Dendritic cell treated with granulocyte-macrophage colony-stimulating factor and Interleukin-4, amounts not matched to agents 40 ng/mL and 50 ng/mL, for 4 days (primary cell): Measurements from ENCODE around the gene AFF1.
"Not testable (repeated sequence)": the region's sequence is repeated elsewhere in the genome, so short reads cannot be mapped to it uniquely, and the experiment has no call there.

ENCODE experiments used
- H3K27ac Mint-ChIP-seq: one replicate; pipeline ENCODE4 v1.8.0; 2022; ENCODE audit warnings: mild to moderate bottlenecking, mixed read lengths
- H3K27me3 Mint-ChIP-seq: one replicate; pipeline ENCODE4 v1.8.0; 2022; ENCODE audit warnings: mild to moderate bottlenecking, mixed read lengths
- H3K36me3 Mint-ChIP-seq: one replicate; pipeline ENCODE4 v1.8.0; 2022; ENCODE audit warnings: low read depth, mixed read lengths
- H3K4me1 Mint-ChIP-seq: one replicate; pipeline ENCODE4 v1.8.0; 2022; ENCODE audit warnings: low read depth, mixed read lengths
- H3K4me3 Mint-ChIP-seq: one replicate; pipeline ENCODE4 v1.8.0; 2022; ENCODE audit warnings: mild to moderate bottlenecking, moderate library complexity, mixed read lengths
- H3K9me3 Mint-ChIP-seq: one replicate; pipeline ENCODE4 v1.8.0; 2022; ENCODE audit warnings: mixed read lengths
- intact Hi-C: fragments of 100-400 bp; cut with micrococcal nuclease; formaldehyde crosslinking; loops from one replicate; pipeline ENCODE4 v1.15.0; 2022

Gene AFF1

GRCh38 chr4:87128006-87128705, 193.3 kb downstream of the AFF1 start:
- Mint-ChIP-seq H3K4me1 (no peaks in the 10 kb centered on the region), H3K27me3 (no peaks in the 10 kb centered on the region), H3K27ac (no peak overlapping the region), H3K4me3 (no peak overlapping the region), H3K36me3 (peaks cover 95% of the 10 kb centered on the region), H3K9me3 (no peaks in the 10 kb centered on the region)
- intact Hi-C loops = no loop called here

GRCh38 chr4:87129681-87130080, 194.9 kb downstream of the AFF1 start:
- Mint-ChIP-seq H3K36me3 (peaks cover 99% of the 10 kb centered on the region), H3K4me3 (no peak overlapping the region), H3K27me3 (no peaks in the 10 kb centered on the region), H3K27ac (no peak overlapping the region), H3K9me3 (no peaks in the 10 kb centered on the region), H3K4me1 (no peaks in the 10 kb centered on the region)
- intact Hi-C loops = no loop called here

GRCh38 chr4:87130985-87131703, 196.3 kb downstream of the AFF1 start:
- peaks cover 99% of the 10 kb centered on the region for H3K36me3 Mint-ChIP-seq
- H3K9me3 Mint-ChIP-seq = no peaks in the 10 kb centered on the region
- no peak overlapping the region for H3K4me3 Mint-ChIP-seq
- H3K27me3 Mint-ChIP-seq = no peaks in the 10 kb centered on the region
- intact Hi-C loops = no loop called here
- no peak overlapping the region for H3K27ac Mint-ChIP-seq
- no peaks in the 10 kb centered on the region for H3K4me1 Mint-ChIP-seq

- no peaks in the 10 kb centered on the region for H3K9me3 Mint-ChIP-seq
- H3K36me3 Mint-ChIP-seq = peaks cover 98% of the 10 kb centered on the region
- intact Hi-C loops = no loop called here
- H3K27me3 Mint-ChIP-seq = no peaks in the 10 kb centered on the region
- no peaks in the 10 kb centered on the region for H3K4me1 Mint-ChIP-seq
- no peak overlapping the region for H3K27ac Mint-ChIP-seq
- no peak overlapping the region for H3K4me3 Mint-ChIP-seq
These were observed 197.2 kb downstream of the AFF1 start for GRCh38 chr4:87132035-87132434.

- H3K9me3 Mint-ChIP-seq = no peaks in the 10 kb centered on the region
- intact Hi-C loops = no loop called here
- no peak overlapping the region for H3K27ac Mint-ChIP-seq
- no peak overlapping the region for H3K4me3 Mint-ChIP-seq
- no peaks in the 10 kb centered on the region for H3K27me3 Mint-ChIP-seq
- H3K36me3 Mint-ChIP-seq = peaks cover 98% of the 10 kb centered on the region
- H3K4me1 Mint-ChIP-seq = no peaks in the 10 kb centered on the region
These were observed 198.4 kb downstream of the AFF1 start for GRCh38 chr4:87133183-87133582.

- Mint-ChIP-seq H3K36me3 (peaks cover 98% of the 10 kb centered on the region), H3K27ac (no peak overlapping the region)
These were observed 199.3 kb downstream of the AFF1 start for GRCh38 chr4:87134122-87134521.

GRCh38 chr4:87141428-87141827, 206.6 kb downstream of the AFF1 start:
- H3K36me3 Mint-ChIP-seq = peaks cover 88% of the 10 kb centered on the region
- no peaks in the 10 kb centered on the region for H3K27me3 Mint-ChIP-seq
- intact Hi-C loops = no loop called here
- H3K4me1 Mint-ChIP-seq = peaks cover 5% of the 10 kb centered on the region
- H3K27ac Mint-ChIP-seq = no peak overlapping the region
- no peak overlapping the region for H3K4me3 Mint-ChIP-seq
- H3K9me3 Mint-ChIP-seq = no peaks in the 10 kb centered on the region

More at GRCh38 chr4:87134122-87134521, 199.3 kb downstream of the AFF1 start:
- Mint-ChIP-seq H3K4me3 (no peak overlapping the region), H3K9me3 (no peaks in the 10 kb centered on the region), H3K4me1 (no peaks in the 10 kb centered on the region), H3K27me3 (no peaks in the 10 kb centered on the region)
- intact Hi-C loops = no loop called here

GRCh38 chr4:87144356-87144755, 209.5 kb downstream of the AFF1 start:
- intact Hi-C loops = no loop called here
- Mint-ChIP-seq H3K27me3 (no peaks in the 10 kb centered on the region), H3K36me3 (peaks cover 59% of the 10 kb centered on the region), H3K4me3 (no peak overlapping the region), H3K27ac (no peak overlapping the region), H3K9me3 (no peaks in the 10 kb centered on the region), H3K4me1 (peaks cover 5% of the 10 kb centered on the region)

GRCh38 chr4:87145934-87146333, 211.1 kb downstream of the AFF1 start:
- H3K27ac Mint-ChIP-seq, H3K4me3 Mint-ChIP-seq, H3K4me1 Mint-ChIP-seq, H3K9me3 Mint-ChIP-seq, H3K27me3 Mint-ChIP-seq, intact Hi-C loops: not testable (repeated sequence)
- peaks cover 47% of the 10 kb centered on the region for H3K36me3 Mint-ChIP-seq

GRCh38 chr4:87147116-87147515, 212.3 kb downstream of the AFF1 start:
- no peaks in the 10 kb centered on the region for H3K27me3 Mint-ChIP-seq
- no peak overlapping the region for H3K27ac Mint-ChIP-seq
- intact Hi-C loops = no loop called here

GRCh38 chr4:87150498-87151261, 215.9 kb downstream of the AFF1 start:
- intact Hi-C loops = loop anchor here (1.0 to 5.0 kb wide), 2 partner anchors 85 to 312 kb away; no protein-coding TSS in a partner anchor
- H3K4me3 Mint-ChIP-seq = no peak overlapping the region
- H3K36me3 Mint-ChIP-seq = peaks cover under 1% of the 10 kb centered on the region
- H3K27me3 Mint-ChIP-seq = no peaks in the 10 kb centered on the region
- H3K9me3 Mint-ChIP-seq = no peaks in the 10 kb centered on the region
- no peaks in the 10 kb centered on the region for H3K4me1 Mint-ChIP-seq
- no peak overlapping the region for H3K27ac Mint-ChIP-seq

More at GRCh38 chr4:87147116-87147515, 212.3 kb downstream of the AFF1 start:
- H3K9me3 Mint-ChIP-seq = no peaks in the 10 kb centered on the region
- H3K4me3 Mint-ChIP-seq = no peak overlapping the region
- H3K4me1 Mint-ChIP-seq = no peaks in the 10 kb centered on the region
- peaks cover 35% of the 10 kb centered on the region for H3K36me3 Mint-ChIP-seq

- no peaks in the 10 kb centered on the region for H3K4me1 Mint-ChIP-seq
- H3K4me3 Mint-ChIP-seq = no peak overlapping the region
- no peaks in the 10 kb centered on the region for H3K9me3 Mint-ChIP-seq
- H3K27ac Mint-ChIP-seq = no peak overlapping the region
- H3K36me3 Mint-ChIP-seq = no peaks in the 10 kb centered on the region
- intact Hi-C loops = loop anchor here (5.0 kb wide), 1 partner anchor 311 kb away; no protein-coding TSS in a partner anchor
- H3K27me3 Mint-ChIP-seq = no peaks in the 10 kb centered on the region
These were observed 216.9 kb downstream of the AFF1 start for GRCh38 chr4:87151730-87152129.

- no peaks in the 10 kb centered on the region for H3K4me1 Mint-ChIP-seq
- H3K27ac Mint-ChIP-seq = no peak overlapping the region
- no peaks in the 10 kb centered on the region for H3K27me3 Mint-ChIP-seq
- intact Hi-C loops = loop anchor here (5.0 kb wide), 1 partner anchor 310 kb away; no protein-coding TSS in a partner anchor
- H3K36me3 Mint-ChIP-seq = no peaks in the 10 kb centered on the region
- no peaks in the 10 kb centered on the region for H3K9me3 Mint-ChIP-seq
- no peak overlapping the region for H3K4me3 Mint-ChIP-seq
These were observed 217.7 kb downstream of the AFF1 start for GRCh38 chr4:87152310-87153041.
